GM18867 (cell line): Measurements from ENCODE around the gene TPK1.
"Not testable (repeated sequence)": the region's sequence is repeated elsewhere in the genome, so short reads cannot be mapped to it uniquely, and the experiment has no call there.

ENCODE experiments used
- ATAC-seq: cut with Tn5 transposase; IDR thresholded peaks from one replicate; pipeline ENCODE4 v1.9.1; 2021; ENCODE audit warnings: mild to moderate bottlenecking, moderate library complexity; ENCODE audit not compliant: unreplicated experiment

The TPK1 gene

GRCh38 chr7:144824360-144824759 lies 11.5 kb downstream of the TPK1 start:
- ATAC-seq: no peak

- ATAC-seq: no peak
Measured at GRCh38 chr7:144822223-144822622, 13.6 kb downstream of the TPK1 start.

- ATAC-seq: peak; percentile 58
Measured at GRCh38 chr7:144821067-144821466, 14.8 kb downstream of the TPK1 start.

- ATAC-seq: peak; percentile 23
Measured at GRCh38 chr7:144820552-144820951, 15.3 kb downstream of the TPK1 start.

- no peak for ATAC-seq
Measured at GRCh38 chr7:144819566-144819965, 16.3 kb downstream of the TPK1 start.

- ATAC-seq: peak; percentile 44
Measured at GRCh38 chr7:144818511-144818910, 17.3 kb downstream of the TPK1 start.

GRCh38 chr7:144817001-144817400 lies 18.9 kb downstream of the TPK1 start:
- no peak for ATAC-seq

- no peak for ATAC-seq
Measured at GRCh38 chr7:144814299-144814698, 21.6 kb downstream of the TPK1 start.

- peak; percentile 94 for ATAC-seq
Measured at GRCh38 chr7:144812379-144813283, 23.2 kb downstream of the TPK1 start.

- no peak for ATAC-seq
Measured at GRCh38 chr7:144805627-144806239, 30.1 kb downstream of the TPK1 start.

- ATAC-seq: not testable (repeated sequence)
Measured at GRCh38 chr7:144800678-144801436, 35.0 kb downstream of the TPK1 start.

- ATAC-seq: no peak
Measured at GRCh38 chr7:144796919-144797318, 38.9 kb downstream of the TPK1 start.

- no peak for ATAC-seq
Measured at GRCh38 chr7:144792050-144792449, 43.8 kb downstream of the TPK1 start.

GRCh38 chr7:144791488-144791887 lies 44.4 kb downstream of the TPK1 start:
- no peak for ATAC-seq

GRCh38 chr7:144787127-144787526 lies 48.7 kb downstream of the TPK1 start:
- no peak for ATAC-seq

GRCh38 chr7:144786522-144786921 lies 49.3 kb downstream of the TPK1 start:
- ATAC-seq: peak; percentile 48

- no peak for ATAC-seq
Measured at GRCh38 chr7:144786079-144786478, 49.8 kb downstream of the TPK1 start.

GRCh38 chr7:144785521-144785920 lies 50.3 kb downstream of the TPK1 start:
- no peak for ATAC-seq

- no peak for ATAC-seq
Measured at GRCh38 chr7:144784943-144785342, 50.9 kb downstream of the TPK1 start.

GRCh38 chr7:144784441-144784840 lies 51.4 kb downstream of the TPK1 start:
- ATAC-seq: no peak

- ATAC-seq: no peak
Measured at GRCh38 chr7:144782883-144783282, 53.0 kb downstream of the TPK1 start.
